Epidermal melanocyte (primary cell): Measurements from ENCODE around the gene MPL.
"Not testable (repeated sequence)": the region's sequence is repeated elsewhere in the genome, so short reads cannot be mapped to it uniquely, and the experiment has no call there.

Source experiments
- DNase-seq: peaks from one replicate; pipeline ENCODE4 v3.0.0; 2011; ENCODE audit warnings: low spot score; ENCODE audit not compliant: insufficient read length

Gene MPL

GRCh38 chr1:43373066-43373940, 35.7 kb downstream of the MPL start:
- no peak for DNase-seq

GRCh38 chr1:43376723-43377235, 39.2 kb downstream of the MPL start:
- DNase-seq = no peak

- DNase-seq = no peak
These were observed 40.2 kb downstream of the MPL start for GRCh38 chr1:43377831-43378230.

- no peak for DNase-seq
These were observed 41.9 kb downstream of the MPL start for GRCh38 chr1:43379476-43379875.

GRCh38 chr1:43381612-43382011, 44.0 kb downstream of the MPL start:
- no peak for DNase-seq

GRCh38 chr1:43382027-43382779, 44.6 kb downstream of the MPL start:
- no peak for DNase-seq

- no peak for DNase-seq
These were observed 45.8 kb downstream of the MPL start for GRCh38 chr1:43383449-43383848.

- DNase-seq = no peak
These were observed 49.1 kb downstream of the MPL start for GRCh38 chr1:43386676-43387075.

- no peak for DNase-seq
These were observed 50.5 kb downstream of the MPL start for GRCh38 chr1:43387976-43388599.

- DNase-seq = no peak
These were observed 51.0 kb downstream of the MPL start for GRCh38 chr1:43388613-43389012.

GRCh38 chr1:43389326-43390313, 52.0 kb downstream of the MPL start, which contains the start of the genes MED8 and SZT2:
MED8 (minus strand) TSS chr1:43389800; CDS start chr1:43389764, 36 bp downstream.
SZT2 (plus strand) TSS chr1:43389899; CDS start chr1:43389969, 70 bp downstream.
- DNase-seq = peak; percentile 96

GRCh38 chr1:43392702-43393101, 55.1 kb downstream of the MPL start:
- DNase-seq = no peak

- DNase-seq = no peak
These were observed 57.9 kb downstream of the MPL start for GRCh38 chr1:43395523-43395922.

GRCh38 chr1:43396059-43396458, 58.4 kb downstream of the MPL start:
- DNase-seq = no peak

- DNase-seq = no peak
These were observed 60.6 kb downstream of the MPL start for GRCh38 chr1:43398227-43398626.

- DNase-seq = not testable (repeated sequence)
These were observed 62.8 kb downstream of the MPL start for GRCh38 chr1:43400441-43400840.

- DNase-seq = no peak
These were observed 64.7 kb downstream of the MPL start for GRCh38 chr1:43402089-43402865.
